ENCODE results near the gene TUBA3D. TPM values are rescaled to one million over a fixed set of nuclear protein-coding genes. Genes with fewer than 3 reads are reported as not detected.
"Not testable (repeated sequence)": the region's sequence is repeated elsewhere in the genome, so short reads cannot be mapped to it uniquely, and the experiment has no call there.

TUBA3D gene
- not detected in 2 replicates for total RNA-seq

GRCh38 chr2:131475831-131476230, at the start of gene TUBA3D:
Gene TUBA3D (plus strand): TSS chr2:131476119. CDS start chr2:131476200, 81 bp downstream.
- DNase-seq (ENCODE audit: extremely low read depth, low read depth, low spot score): no peak

GRCh38 chr2:131426727-131427126, 49.2 kb upstream of the TUBA3D start:
- no peak for DNase-seq (ENCODE audit: extremely low read depth, low read depth, low spot score)

- DNase-seq (ENCODE audit: extremely low read depth, low read depth, low spot score): no peak
Measured at GRCh38 chr2:131431336-131431735, 44.6 kb upstream of the TUBA3D start.

- DNase-seq (ENCODE audit: extremely low read depth, low read depth, low spot score): not testable (repeated sequence)
Measured at GRCh38 chr2:131440742-131441468, 35.0 kb upstream of the TUBA3D start.

- DNase-seq (ENCODE audit: extremely low read depth, low read depth, low spot score): not testable (repeated sequence)
Measured at GRCh38 chr2:131444736-131445514, 31.0 kb upstream of the TUBA3D start.

DNA sequence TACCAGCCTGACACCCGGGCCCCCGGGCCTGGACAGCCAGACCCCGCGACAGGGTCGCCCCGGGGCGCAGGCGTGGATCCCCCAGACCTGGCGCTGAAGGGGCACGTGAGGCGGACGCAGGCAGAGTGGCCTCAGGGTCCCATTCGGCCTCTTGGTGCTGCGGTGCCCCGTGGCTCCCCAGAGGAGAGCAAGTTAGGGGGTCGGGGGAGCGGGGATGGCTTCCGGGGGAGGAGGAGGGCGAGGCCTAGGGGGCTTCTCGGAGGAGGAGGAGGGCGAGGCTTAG, 30.5 kb upstream of the TUBA3D start:
- DNase-seq (ENCODE audit: extremely low read depth, low read depth, low spot score): not testable (repeated sequence)

GRCh38 chr2:131445896-131446295, 30.0 kb upstream of the TUBA3D start:
- DNase-seq (ENCODE audit: extremely low read depth, low read depth, low spot score): no peak

GRCh38 chr2:131447981-131448380, 27.9 kb upstream of the TUBA3D start:
- DNase-seq (ENCODE audit: extremely low read depth, low read depth, low spot score): not testable (repeated sequence)

DNA sequence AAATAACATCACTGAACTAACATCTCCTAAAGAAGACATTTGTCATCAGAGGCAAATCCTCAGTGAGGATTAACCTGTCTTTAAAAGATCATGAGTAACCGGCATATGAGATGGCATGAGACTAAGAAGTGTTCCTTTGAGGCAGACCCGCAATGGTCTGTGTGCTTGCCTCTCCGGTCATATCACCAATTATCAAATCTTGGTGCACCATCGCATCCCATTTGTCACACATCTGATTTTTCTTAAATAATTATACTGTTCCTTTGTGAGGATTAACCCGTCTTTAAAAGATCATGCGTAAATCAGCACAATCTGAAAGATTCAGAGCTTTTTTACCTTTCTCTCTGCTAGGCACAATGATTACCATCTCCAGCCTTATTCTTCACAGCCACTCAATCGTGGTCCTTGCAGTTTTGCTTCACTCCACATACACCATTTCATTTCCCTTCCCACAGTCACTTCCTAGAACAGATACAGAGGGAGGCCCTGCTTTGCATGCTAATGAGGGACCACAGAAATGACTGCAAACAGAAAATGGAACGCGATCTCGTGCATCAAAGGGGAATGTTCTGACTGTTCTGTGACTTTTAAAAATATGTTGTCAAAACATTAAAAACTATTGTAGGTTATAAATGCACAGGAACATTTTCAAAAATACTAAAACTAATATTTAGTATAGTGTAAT, 24.5 kb upstream of the TUBA3D start:
- not testable (repeated sequence) for DNase-seq (ENCODE audit: extremely low read depth, low read depth, low spot score)

GRCh38 chr2:131454914-131455313, 21.0 kb upstream of the TUBA3D start:
- not testable (repeated sequence) for DNase-seq (ENCODE audit: extremely low read depth, low read depth, low spot score)

DNA sequence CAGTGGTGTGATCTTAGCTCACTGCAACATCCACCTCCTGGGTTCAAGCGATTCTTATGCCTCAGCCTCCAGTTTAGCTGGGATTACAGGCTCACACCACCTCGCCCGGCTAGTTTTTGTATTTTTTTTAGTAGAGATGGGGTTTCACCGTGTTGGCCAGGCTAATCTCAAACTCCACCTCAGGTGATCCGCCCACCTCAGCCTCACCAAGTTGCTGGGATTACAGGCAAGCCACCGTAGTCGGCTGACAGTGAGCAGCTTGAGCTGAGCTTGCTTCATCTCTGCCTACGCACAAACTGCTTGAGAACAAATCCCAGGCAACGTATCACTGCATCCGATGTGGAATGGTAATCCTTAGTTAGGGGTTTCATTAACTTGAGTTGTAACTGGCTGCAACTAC, 8.2 kb upstream of the TUBA3D start:
- DNase-seq (ENCODE audit: extremely low read depth, low read depth, low spot score): not testable (repeated sequence)

GRCh38 chr2:131470944-131471343, 5.0 kb upstream of the TUBA3D start:
- DNase-seq (ENCODE audit: extremely low read depth, low read depth, low spot score): not testable (repeated sequence)

DNA sequence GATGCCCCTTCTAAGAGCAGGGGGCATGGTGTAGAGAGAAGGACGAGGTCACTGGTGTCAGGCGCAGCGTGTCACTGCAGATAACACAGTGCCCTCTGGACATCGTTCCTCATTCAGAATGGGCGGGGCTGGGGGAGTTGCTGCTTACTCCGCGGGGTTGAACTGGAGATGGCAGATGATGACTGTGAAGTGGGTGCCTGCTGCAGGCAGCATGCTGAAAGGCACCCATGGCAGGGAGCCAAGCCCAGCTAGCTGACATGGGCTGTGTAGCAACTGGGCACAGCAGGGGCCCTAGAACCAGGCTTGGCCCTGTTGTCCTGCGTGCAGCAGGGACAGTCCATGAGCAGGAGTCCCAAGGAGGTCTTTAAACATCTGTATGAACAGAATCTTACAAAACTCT, 4.3 kb upstream of the TUBA3D start:
- not testable (repeated sequence) for DNase-seq (ENCODE audit: extremely low read depth, low read depth, low spot score)

- DNase-seq (ENCODE audit: extremely low read depth, low read depth, low spot score): not testable (repeated sequence)
Measured at GRCh38 chr2:131473266-131473665, 2.7 kb upstream of the TUBA3D start.

DNA sequence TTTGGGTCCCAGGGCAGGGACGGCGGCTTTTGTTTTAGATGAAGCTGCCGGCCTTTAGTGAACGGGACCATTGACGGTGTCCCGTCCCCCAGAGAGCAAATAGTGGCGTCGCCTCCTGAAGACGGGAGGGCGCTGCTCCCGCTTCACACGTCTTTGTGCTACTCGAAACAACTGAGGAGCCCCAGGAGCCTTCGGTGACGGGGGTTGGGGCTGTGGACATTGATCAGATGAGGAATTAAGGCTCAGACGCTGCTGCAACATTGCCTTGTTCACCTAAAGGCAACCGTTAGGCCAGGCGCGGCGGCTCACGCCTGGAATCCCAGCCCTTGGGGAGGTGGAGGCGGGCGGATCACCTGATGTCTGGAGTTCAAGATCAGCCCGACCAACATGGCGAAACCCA, 444 bp downstream of the TUBA3D start:
- DNase-seq (ENCODE audit: extremely low read depth, low read depth, low spot score): not testable (repeated sequence)

- DNase-seq (ENCODE audit: extremely low read depth, low read depth, low spot score): not testable (repeated sequence)
Measured at GRCh38 chr2:131477227-131477626, 1.3 kb downstream of the TUBA3D start.

DNA sequence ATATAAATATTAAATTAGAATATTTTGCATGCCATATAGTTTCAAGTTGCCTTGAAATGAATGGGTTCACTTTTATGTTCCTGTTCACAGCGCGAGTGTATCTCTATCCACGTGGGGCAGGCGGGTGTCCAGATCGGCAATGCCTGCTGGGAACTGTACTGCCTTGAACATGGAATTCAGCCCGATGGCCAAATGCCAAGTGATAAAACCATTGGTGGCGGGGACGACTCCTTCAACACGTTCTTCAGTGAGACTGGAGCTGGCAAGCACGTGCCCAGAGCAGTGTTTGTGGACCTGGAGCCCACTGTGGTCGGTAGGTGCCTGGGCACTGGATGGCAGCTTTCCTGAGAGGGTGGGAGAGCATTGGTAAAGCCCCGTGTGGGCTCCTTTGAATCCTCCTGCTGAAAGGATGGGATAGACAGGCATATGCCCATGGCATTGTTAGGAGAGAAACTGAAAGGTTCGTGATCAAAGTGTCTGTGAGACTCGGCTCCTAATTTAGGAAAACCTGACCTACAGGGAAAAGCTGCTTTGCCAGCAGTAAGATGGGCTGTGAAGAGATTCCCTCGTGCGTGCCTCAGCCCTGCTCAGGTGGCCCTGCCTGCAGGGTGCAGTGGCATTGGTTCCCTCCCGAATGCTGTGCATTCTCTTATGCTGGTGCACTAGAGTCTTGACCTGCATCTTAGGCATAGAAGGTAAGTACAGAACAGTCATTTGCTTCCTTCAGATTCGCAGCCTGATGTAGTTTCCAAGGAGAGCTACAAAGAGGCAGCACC, 2.3 kb downstream of the TUBA3D start:
- DNase-seq (ENCODE audit: extremely low read depth, low read depth, low spot score): not testable (repeated sequence)

- not testable (repeated sequence) for DNase-seq (ENCODE audit: extremely low read depth, low read depth, low spot score)
Measured at GRCh38 chr2:131478850-131479461, 3.0 kb downstream of the TUBA3D start.

DNA sequence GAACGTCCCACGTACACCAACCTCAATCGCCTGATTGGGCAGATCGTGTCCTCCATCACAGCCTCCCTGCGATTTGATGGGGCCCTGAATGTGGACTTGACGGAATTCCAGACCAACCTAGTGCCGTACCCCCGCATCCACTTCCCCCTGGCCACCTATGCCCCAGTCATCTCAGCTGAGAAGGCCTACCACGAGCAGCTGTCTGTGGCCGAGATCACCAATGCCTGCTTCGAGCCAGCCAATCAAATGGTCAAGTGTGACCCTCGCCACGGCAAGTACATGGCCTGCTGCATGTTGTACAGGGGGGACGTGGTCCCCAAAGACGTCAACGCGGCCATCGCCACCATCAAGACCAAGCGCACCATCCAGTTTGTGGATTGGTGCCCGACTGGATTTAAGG, 4.4 kb downstream of the TUBA3D start:
- DNase-seq (ENCODE audit: extremely low read depth, low read depth, low spot score): not testable (repeated sequence)

- DNase-seq (ENCODE audit: extremely low read depth, low read depth, low spot score): not testable (repeated sequence)
Measured at GRCh38 chr2:131482506-131483155, 6.7 kb downstream of the TUBA3D start.
